ENCODE measurements around the gene ALOX15B.

Gene ALOX15B, protein sequence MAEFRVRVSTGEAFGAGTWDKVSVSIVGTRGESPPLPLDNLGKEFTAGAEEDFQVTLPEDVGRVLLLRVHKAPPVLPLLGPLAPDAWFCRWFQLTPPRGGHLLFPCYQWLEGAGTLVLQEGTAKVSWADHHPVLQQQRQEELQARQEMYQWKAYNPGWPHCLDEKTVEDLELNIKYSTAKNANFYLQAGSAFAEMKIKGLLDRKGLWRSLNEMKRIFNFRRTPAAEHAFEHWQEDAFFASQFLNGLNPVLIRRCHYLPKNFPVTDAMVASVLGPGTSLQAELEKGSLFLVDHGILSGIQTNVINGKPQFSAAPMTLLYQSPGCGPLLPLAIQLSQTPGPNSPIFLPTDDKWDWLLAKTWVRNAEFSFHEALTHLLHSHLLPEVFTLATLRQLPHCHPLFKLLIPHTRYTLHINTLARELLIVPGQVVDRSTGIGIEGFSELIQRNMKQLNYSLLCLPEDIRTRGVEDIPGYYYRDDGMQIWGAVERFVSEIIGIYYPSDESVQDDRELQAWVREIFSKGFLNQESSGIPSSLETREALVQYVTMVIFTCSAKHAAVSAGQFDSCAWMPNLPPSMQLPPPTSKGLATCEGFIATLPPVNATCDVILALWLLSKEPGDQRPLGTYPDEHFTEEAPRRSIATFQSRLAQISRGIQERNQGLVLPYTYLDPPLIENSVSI

DNA sequence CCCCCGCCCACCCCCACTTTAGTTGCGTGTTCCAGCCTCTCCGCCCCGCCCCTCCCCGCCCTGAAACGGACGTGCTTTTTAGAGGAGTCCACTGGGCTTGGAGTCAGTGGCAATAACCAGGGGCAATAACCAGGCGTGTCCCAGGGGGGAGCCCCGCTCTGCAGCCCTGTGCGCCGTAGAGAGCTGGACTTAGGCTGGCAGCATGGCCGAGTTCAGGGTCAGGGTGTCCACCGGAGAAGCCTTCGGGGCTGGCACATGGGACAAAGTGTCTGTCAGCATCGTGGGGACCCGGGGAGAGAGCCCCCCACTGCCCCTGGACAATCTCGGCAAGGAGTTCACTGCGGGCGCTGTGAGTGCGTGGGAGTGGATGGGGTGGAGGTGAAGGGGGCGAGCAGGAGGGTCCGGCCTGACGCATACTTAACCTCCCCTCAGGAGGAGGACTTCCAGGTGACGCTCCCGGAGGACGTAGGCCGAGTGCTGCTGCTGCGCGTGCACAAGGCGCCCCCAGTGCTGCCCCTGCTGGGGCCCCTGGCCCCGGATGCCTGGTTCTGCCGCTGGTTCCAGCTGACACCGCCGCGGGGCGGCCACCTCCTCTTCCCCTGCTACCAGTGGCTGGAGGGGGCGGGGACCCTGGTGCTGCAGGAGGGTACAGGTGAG is at the start of gene ALOX15B:
TSS of gene ALOX15B (plus strand) at position 106 of the 657 bp plus-strand sequence. CDS start at position 203, 97 bp downstream.
- in situ Hi-C loops (cut with MboI; ENCODE audit: low pct_unique_long_range_greater_than_20kb, low sequenced_read_pairs), result no loop called here
- no peak for DNase-seq

DNA sequence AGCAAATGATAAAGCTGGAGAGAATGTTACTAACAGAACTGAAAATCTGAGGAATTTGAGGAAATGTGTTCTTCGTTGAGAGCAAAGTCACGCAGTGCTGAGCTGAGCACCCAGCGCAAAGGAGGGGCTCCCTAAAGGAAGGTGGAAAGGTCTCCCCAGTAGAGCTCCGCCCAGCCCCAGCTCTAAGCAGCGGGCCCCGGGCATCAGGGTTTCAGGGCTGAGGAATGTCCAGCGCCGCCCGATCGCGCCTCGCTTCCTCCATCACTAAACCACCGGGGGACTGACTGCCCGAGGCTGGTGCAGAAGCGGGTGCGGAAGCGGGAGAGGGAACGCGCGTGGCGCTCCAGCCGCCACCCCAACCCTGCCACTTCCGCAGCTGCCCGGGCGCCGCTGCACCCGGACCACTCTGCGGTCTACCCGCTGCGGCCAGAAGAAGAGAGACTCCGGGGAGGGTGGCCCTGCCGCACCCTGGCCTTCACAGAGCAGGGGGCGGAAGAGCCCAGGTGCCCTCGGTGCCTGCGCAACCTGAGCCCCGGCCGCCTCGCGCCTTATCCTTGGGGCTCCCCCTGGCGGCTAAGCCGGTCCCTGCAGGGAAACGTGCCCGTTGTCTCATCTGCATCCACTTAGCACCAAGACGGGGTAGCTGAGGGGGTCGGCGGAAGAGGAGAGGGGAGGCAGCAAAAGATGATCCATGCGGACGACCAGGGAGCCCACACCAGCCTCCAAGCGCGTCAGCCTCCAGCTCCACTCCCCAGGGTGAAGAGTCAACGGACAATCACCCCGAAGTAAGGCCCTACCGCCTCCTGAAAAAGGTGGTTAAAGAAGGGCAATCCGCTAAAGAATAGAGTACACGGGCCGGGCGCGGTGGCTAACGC is 48.8 kb upstream of the ALOX15B start:
- DNase-seq, result peak; percentile 96
- in situ Hi-C loops (cut with MboI; ENCODE audit: low pct_unique_long_range_greater_than_20kb, low sequenced_read_pairs), result no loop called here

DNA sequence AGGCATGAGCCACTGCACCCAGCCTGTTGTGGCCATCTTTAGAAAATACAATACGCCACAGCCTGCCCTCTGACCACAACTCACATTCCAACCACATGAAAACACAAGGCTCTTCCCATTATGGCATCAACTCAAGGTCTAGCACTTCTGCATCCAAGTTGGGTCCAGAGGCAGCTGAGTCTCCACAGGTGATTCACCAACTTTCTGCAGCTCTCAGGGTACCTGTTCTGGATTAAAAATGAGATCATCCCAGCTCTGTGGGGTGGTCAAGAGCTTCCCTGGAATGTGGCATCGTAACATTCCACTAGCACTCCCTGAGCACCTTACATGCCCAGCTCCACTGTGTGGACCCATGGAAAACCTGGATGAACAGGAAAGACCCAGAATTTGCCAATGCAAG is 46.3 kb upstream of the ALOX15B start:
- in situ Hi-C loops (cut with MboI; ENCODE audit: low pct_unique_long_range_greater_than_20kb, low sequenced_read_pairs), result no loop called here
- no peak for DNase-seq

DNA sequence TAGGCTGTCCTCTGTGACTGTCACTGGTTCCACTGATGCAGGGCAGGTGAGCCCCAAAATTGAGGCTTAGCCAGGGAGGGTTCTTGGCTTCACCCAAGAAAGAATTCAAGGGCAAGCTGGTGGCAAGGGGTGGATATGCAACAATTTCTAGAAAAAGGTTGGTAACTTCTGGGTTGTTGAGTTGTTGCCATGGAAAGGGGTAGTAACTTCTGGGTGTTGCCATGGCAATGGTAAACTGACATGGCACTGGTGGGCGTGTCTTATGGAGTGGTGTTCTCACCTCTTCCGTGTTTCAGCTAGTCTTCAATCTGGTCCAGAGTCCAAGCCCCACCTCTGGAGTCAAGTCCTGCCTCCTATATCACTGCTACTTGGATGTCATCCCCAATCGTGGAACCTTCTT is 45.9 kb upstream of the ALOX15B start:
- in situ Hi-C loops (cut with MboI; ENCODE audit: low pct_unique_long_range_greater_than_20kb, low sequenced_read_pairs), result no loop called here
- peak; percentile 56 for DNase-seq

DNA sequence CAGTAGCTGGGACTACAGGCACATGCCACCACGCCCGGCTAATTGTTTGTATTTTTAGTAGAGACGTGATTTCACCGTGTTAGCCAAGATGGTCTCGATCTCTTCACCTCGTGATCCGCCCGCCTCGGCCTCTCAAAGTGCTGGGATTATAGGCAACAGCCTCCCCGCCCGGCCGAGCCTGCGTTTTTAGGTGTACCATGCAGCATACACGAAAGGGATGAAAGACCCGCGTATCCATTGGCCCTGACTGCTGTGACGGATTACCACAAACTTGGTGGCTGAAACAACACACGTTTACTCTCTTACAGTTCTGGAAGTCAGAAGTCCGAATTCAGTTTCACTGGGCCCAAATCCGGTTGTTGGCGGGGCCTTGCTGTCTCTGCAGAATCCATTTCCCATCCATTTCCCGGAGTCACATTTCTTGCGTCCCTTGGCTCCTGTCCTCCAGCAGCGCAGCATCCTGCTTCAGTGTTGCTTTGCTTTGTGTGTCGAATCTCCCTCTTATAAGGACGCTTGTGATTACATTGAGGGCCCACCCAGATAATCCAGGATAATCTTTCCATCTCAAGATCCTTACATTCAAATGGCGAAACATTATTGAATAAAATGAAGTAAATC is 44.8 kb upstream of the ALOX15B start:
- DNase-seq, result no peak
- in situ Hi-C loops (cut with MboI; ENCODE audit: low pct_unique_long_range_greater_than_20kb, low sequenced_read_pairs), result no loop called here

DNA sequence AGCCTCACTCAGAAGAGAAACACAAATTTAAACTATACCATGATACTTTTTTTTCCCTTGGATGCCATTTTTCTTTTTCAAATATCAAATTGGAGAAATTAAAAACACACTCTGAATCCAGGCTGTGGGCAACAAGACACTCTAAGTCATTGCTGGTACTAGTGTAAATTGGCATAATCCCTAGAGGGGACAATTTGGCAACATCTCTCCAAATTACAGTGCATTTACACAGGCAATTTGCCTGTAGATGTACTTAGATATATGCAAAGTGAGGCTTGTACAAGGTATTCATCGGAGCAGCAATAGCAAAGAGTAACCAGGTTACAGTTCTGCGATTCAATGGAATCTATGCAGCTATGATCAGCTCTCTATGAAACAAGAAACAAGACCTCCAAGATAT is 43.1 kb upstream of the ALOX15B start:
- DNase-seq, result no peak
- in situ Hi-C loops (cut with MboI; ENCODE audit: low pct_unique_long_range_greater_than_20kb, low sequenced_read_pairs), result no loop called here

DNA sequence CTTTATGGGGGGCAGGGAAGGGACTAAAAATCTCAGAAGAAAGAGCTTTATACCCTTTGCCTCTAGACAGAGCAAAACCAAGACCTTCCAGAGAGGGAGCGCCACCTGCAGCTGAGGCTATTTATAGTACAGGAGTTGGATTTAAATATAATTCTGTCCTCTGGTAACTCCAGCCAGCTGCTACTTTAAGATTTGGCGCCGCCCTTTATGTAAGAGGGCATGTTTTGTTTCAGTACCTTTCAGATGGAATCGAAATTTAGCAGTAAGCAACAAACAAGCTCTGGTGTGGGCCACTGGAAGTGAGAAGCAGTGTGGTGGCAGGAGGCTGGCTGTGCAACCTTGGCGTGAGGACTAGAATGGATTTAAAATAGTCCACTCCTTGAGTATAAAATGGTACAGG is 41.7 kb upstream of the ALOX15B start:
- DNase-seq, result peak; percentile 66
- in situ Hi-C loops (cut with MboI; ENCODE audit: low pct_unique_long_range_greater_than_20kb, low sequenced_read_pairs), result no loop called here

DNA sequence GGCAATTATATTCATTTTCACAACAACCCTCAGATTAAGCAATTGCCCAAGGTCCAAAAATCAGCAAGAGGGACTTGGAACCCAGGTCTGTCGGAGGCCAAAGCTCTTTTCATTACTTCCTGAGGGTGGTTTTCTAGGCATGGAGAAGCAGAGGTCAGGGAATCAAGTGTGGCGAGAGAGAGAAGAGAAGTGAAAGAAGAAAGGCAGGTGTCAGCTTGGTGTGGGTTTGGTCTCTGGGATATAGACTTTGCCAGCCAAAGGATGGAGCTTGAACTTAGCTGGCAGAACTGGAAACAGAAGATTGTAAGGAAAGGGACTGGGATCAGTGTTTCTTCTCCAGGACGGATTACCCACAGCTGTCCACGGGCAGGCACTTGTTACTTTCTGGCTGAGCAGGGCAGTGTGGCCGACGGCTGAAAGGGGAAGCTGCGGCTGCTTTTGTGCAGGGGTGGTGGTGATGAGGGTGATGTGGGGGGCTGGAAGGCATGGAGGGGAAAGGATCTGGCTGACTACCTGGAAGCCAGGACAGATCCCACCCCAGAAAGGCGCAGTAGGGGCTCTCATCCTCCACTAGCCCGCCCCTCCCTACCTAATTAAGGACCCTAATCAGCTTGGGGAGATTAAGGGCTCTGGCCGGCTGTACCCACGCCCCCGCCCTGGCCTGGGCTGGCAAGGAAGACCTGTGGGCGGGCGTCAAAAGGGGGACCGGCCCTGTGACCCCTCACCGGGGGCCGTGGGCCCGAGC is 36.7 kb upstream of the ALOX15B start, which contains the start of gene GUCY2D:
TSS of gene GUCY2D (plus strand) at position 640 of the 745 bp plus-strand sequence. CDS start 433 bp downstream, outside the sequence.
- DNase-seq, result peak; percentile 74
- in situ Hi-C loops (cut with MboI; ENCODE audit: low pct_unique_long_range_greater_than_20kb, low sequenced_read_pairs), result no loop called here

DNA sequence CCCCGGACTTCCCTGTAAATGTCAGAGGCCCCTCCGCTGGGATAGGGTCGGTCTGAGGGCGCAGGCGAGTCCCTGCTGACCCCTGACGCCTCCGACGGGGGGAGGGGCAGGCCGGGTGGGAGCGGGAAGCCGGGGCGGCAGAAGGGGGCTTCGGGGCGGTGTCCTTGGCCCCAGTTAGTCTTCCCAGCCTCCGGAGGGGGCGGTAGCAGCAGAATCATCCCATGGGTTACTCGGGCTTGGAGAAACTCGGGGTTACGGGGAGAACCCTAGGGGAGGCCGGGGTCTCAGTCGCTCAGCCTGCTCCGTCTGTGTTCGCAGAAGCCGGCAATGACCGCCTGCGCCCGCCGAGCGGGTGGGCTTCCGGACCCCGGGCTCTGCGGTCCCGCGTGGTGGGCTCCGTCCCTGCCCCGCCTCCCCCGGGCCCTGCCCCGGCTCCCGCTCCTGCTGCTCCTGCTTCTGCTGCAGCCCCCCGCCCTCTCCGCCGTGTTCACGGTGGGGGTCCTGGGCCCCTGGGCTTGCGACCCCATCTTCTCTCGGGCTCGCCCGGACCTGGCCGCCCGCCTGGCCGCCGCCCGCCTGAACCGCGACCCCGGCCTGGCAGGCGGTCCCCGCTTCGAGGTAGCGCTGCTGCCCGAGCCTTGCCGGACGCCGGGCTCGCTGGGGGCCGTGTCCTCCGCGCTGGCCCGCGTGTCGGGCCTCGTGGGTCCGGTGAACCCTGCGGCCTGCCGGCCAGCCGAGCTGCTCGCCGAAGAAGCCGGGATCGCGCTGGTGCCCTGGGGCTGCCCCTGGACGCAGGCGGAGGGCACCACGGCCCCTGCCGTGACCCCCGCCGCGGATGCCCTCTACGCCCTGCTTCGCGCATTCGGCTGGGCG is 35.9 kb upstream of the ALOX15B start:
- in situ Hi-C loops (cut with MboI; ENCODE audit: low pct_unique_long_range_greater_than_20kb, low sequenced_read_pairs), result no loop called here
- DNase-seq, result no peak

DNA sequence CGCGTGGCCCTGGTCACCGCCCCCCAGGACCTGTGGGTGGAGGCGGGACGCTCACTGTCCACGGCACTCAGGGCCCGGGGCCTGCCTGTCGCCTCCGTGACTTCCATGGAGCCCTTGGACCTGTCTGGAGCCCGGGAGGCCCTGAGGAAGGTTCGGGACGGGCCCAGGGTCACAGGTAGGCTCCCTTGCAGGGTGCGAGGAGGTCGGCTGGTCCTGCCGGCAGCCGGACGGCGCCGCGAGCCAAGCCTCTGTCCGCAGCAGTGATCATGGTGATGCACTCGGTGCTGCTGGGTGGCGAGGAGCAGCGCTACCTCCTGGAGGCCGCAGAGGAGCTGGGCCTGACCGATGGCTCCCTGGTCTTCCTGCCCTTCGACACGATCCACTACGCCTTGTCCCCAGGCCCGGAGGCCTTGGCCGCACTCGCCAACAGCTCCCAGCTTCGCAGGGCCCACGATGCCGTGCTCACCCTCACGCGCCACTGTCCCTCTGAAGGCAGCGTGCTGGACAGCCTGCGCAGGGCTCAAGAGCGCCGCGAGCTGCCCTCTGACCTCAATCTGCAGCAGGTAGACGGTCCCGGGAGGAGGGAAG is 35.2 kb upstream of the ALOX15B start:
- DNase-seq, result no peak
- in situ Hi-C loops (cut with MboI; ENCODE audit: low pct_unique_long_range_greater_than_20kb, low sequenced_read_pairs), result no loop called here

DNA sequence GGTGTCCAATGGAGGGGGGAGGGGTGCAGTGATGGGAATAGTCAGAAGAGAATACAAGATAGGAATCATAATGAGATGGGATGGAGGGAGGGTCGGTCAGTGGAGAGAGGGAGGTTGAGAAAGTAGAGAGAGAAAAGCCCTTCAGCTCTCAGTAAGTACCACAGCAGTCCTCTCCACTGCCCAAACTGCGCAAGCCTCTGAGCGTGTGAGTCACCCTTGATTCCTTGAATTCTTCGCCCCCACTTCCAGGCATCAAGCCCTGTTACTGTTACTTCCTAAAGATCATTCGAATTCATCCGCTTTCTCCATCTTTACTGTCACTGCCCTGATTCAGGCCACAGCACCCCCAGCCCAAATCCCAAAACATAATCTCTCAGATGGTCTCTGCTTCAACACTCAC is 34.0 kb upstream of the ALOX15B start:
- DNase-seq, result no peak
- in situ Hi-C loops (cut with MboI; ENCODE audit: low pct_unique_long_range_greater_than_20kb, low sequenced_read_pairs), result no loop called here

DNA sequence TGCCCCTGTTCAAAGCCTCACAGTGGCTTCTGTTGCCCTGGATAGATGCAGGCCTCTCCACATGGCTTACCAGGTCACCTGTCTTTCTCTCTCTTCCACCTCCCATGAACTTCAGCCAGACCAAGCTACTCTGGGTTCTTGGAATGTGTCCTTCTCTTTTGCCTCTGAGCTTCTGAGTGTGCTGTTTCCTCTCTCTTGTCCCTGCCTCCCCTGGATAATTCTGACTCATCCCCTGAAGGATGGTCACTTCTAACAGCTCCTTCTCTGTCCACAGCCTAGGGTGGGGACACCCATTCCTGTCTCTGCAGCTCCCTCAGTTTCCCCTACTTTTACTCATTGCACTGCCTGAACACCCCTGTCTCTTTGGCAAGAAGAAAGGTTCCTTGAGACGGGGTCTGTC is 33.5 kb upstream of the ALOX15B start:
- DNase-seq, result no peak
- in situ Hi-C loops (cut with MboI; ENCODE audit: low pct_unique_long_range_greater_than_20kb, low sequenced_read_pairs), result no loop called here

DNA sequence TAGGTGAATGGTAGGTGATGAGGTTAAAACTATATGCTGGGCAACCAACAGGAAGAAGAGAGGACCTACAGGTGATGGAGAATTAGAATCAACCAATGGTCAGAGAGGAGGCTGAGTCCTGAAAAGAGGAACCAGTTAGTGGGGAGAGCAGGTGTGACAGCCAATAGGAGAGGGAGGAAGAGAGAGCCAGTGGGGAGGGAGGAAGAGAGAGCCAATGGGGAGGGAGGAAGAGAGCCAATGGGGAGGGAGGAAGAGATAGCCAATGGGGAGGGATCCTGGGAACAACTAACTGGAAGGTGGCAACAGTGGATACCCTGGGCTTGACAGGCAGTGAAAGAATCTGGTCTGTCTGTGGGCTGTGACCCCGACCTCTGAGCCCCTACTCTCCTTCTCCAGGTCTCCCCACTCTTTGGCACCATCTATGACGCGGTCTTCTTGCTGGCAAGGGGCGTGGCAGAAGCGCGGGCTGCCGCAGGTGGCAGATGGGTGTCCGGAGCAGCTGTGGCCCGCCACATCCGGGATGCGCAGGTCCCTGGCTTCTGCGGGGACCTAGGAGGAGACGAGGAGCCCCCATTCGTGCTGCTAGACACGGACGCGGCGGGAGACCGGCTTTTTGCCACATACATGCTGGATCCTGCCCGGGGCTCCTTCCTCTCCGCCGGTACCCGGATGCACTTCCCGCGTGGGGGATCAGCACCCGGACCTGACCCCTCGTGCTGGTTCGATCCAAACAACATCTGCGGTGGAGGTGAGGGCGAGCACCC is 32.7 kb upstream of the ALOX15B start:
- no peak for DNase-seq
- in situ Hi-C loops (cut with MboI; ENCODE audit: low pct_unique_long_range_greater_than_20kb, low sequenced_read_pairs), result no loop called here

DNA sequence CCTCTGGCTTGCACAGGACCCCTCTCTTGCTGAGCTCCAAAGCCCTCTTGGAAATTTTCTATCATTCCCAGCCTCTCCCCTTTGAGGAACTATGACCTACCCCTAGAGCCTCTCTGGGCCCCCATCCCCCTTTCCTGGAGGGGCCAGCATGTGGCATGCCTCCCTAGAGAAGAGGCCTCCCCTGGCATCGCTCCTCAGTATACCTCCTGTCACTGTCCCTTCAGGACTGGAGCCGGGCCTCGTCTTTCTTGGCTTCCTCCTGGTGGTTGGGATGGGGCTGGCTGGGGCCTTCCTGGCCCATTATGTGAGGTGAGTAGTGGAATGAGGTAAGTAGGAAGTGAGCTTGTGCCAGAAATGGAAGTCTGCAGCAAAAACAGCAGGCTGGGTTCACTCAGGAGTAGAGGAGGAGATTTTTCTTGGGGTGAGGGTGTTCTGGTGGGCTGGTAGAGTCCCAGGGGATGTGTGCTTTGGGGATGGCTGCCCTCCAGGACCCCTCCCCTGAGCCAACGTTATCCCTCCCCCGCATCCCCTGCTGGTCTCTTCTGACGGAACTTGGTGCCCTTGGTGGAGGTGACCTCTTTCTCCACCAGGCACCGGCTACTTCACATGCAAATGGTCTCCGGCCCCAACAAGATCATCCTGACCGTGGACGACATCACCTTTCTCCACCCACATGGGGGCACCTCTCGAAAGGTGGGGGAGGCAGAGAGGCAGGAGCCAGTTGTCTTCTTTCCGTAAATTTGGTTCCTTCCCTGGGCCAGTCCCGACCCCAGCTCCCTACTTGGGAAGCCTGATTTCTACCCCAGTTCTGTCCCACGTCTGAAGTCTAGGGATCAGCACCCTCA is 31.8 kb upstream of the ALOX15B start:
- in situ Hi-C loops (cut with MboI; ENCODE audit: low pct_unique_long_range_greater_than_20kb, low sequenced_read_pairs), result no loop called here
- no peak for DNase-seq

DNA sequence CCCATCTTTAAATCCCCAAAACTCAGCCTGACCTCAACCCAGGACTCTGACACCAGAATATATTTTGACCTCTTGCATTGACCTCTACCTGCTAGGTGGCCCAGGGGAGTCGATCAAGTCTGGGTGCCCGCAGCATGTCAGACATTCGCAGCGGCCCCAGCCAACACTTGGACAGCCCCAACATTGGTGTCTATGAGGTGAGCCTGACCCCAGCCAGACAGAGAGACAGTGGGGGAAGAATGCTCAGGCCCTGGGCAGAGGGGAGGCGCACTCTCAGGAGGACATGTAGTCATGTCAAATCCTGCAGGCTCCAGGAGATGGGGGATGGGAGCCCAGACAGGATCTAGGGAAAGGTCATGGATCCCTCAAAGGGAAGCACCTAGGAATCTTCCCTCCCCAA is 31.0 kb upstream of the ALOX15B start:
- in situ Hi-C loops (cut with MboI; ENCODE audit: low pct_unique_long_range_greater_than_20kb, low sequenced_read_pairs), result no loop called here
- DNase-seq, result no peak
